Fibroblast of lung (primary cell): ENCODE results near the gene TAOK1. TPM values are rescaled to one million over a fixed set of nuclear protein-coding genes. Genes with fewer than 3 reads are reported as not detected.

ENCODE experiments used
- DNase-seq, 2 donors: peaks; one replicate each; pipeline versions ENCODE4 v3.0.0 to v3.0.0-alpha.2; 2010; ENCODE audit warnings: low read depth in 2 of 2
- H2AFZ ChIP-seq: 2 replicates; pipeline ENCODE4 v1.5.1; 2012; ENCODE audit warnings: low read length, control low read depth, inconsistent platforms
- H3K27ac ChIP-seq: 2 replicates; pipeline ENCODE4 v1.5.1; 2011; ENCODE audit warnings: low read length, control low read depth; ENCODE audit not compliant: insufficient read depth
- H3K27me3 ChIP-seq: 2 replicates; pipeline ENCODE4 v1.5.1; 2011; ENCODE audit warnings: mild to moderate bottlenecking, low read length; ENCODE audit not compliant: control insufficient read depth, insufficient read depth
- H3K36me3 ChIP-seq: 2 replicates; pipeline ENCODE4 v1.5.1; 2011; ENCODE audit warnings: low read length; ENCODE audit not compliant: control insufficient read depth, insufficient read depth
- H3K4me1 ChIP-seq: 2 replicates; pipeline ENCODE4 v1.5.1; 2011; ENCODE audit warnings: low read length; ENCODE audit not compliant: control insufficient read depth, insufficient read depth; ENCODE audit errors: extremely low read depth
- H3K4me2 ChIP-seq: 2 replicates; pipeline ENCODE4 v1.5.1; 2011; ENCODE audit warnings: low read length, control low read depth; ENCODE audit not compliant: insufficient read depth; ENCODE audit errors: extremely low read depth
- H3K4me3 ChIP-seq, 4 experiments: fragments of 200-600 bp in 1 of 4; sonication (generic) in 1 of 4; replicated peaks in 1 of 4; 2 replicates each; pipeline ENCODE4 v1.5.1; 2011 to 2016; ENCODE audit warnings: low read length in 4 of 4, low read depth in 3 of 4, mild to moderate bottlenecking in 3 of 4, control low read depth in 2 of 4, inconsistent platforms in 1 of 4, mixed read lengths in 1 of 4; ENCODE audit not compliant: insufficient read depth in 1 of 4; ENCODE audit errors: control extremely low read depth in 1 of 4
- H3K79me2 ChIP-seq: 2 replicates; pipeline ENCODE4 v1.5.1; 2012; ENCODE audit warnings: mild to moderate bottlenecking, low read length, inconsistent platforms; ENCODE audit not compliant: control insufficient read depth, insufficient read depth
- H3K9ac ChIP-seq: 2 replicates; pipeline ENCODE4 v1.5.1; 2011; ENCODE audit warnings: mild to moderate bottlenecking, low read length, control low read depth; ENCODE audit not compliant: insufficient read depth
- H3K9me3 ChIP-seq: 2 replicates; pipeline ENCODE4 v1.5.1; 2012; ENCODE audit warnings: low read depth, low read length; ENCODE audit not compliant: control insufficient read depth, insufficient read depth
- H4K20me1 ChIP-seq: 2 replicates; pipeline ENCODE4 v1.5.1; 2011; ENCODE audit warnings: low read length; ENCODE audit not compliant: control insufficient read depth, insufficient read depth; ENCODE audit errors: extremely low read depth
- CTCF ChIP-seq, 2 donors: IDR thresholded peaks in 1 of 2; conservative IDR thresholded peaks in 1 of 2; 1 replicate in 1 of 2; 2 replicates in 1 of 2; pipeline ENCODE4 v1.5.1; 2011 to 2012; ENCODE audit warnings: low read length in 2 of 2, control low read depth in 1 of 2, inconsistent platforms in 1 of 2, low read depth in 1 of 2, mild to moderate bottlenecking in 1 of 2
- EZH2 ChIP-seq: IDR thresholded peaks from 2 replicates; pipeline ENCODE4 v1.5.1; 2012; ENCODE audit warnings: low read length, control low read depth, mild to moderate bottlenecking; ENCODE audit errors: missing control alignments
- polyA plus RNA-seq, 2 donors: library from polyadenylated mRNA; depleted of rRNA in 1 of 2; stranded (reverse) in 1 of 2; unstranded in 1 of 2; fragments of >200 nt; gene quantifications; 2 replicates each; pipeline ENCODE4 v1.2.1, GENCODE V29; 2011 to 2012; ENCODE audit warnings: missing spikeins in 1 of 2
- total RNA-seq: library from RNA; depleted of rRNA; stranded (reverse); fragments of >200 nt; gene quantifications from 2 replicates; pipeline ENCODE4 v1.2.1, GENCODE V29; 2014

Gene TAOK1
- total and polyA plus RNA-seq, 2 donors (not counting 1 experiment from before 2014, with no cell fraction given) = 35.1 to 62.8 TPM

GRCh38 chr17:29396066-29396465, 5.9 kb downstream of the TAOK1 start:
- TF ChIP-seq EZH2 (no peak), CTCF (conservative IDR thresholded peaks at IDR 0.05 in 1 of 2, IDR thresholded peaks at IDR 0.05 in 1 of 2; ENCODE audit: low read depth in 1 of 2, low read length in 2 of 2) (no peak)
- H3K4me3 ChIP-seq = no peak overlapping the region

GRCh38 chr17:29399634-29400033, 9.5 kb downstream of the TAOK1 start:
- no peak overlapping the region for H2AFZ ChIP-seq
- H3K4me2 ChIP-seq = no peak overlapping the region
- no peaks in the 10 kb centered on the region for H3K27me3 ChIP-seq
- H3K9me3 ChIP-seq = no peaks in the 10 kb centered on the region
- DNase-seq = no peak
- no peaks in the 10 kb centered on the region for H3K36me3 ChIP-seq
- H3K4me1 ChIP-seq = no peaks in the 10 kb centered on the region
- no peak overlapping the region for H3K4me3 ChIP-seq
- H3K79me2 ChIP-seq = peaks cover 94% of the 10 kb centered on the region
- no peak overlapping the region for H3K27ac ChIP-seq
- TF ChIP-seq CTCF (conservative IDR thresholded peaks at IDR 0.05 in 1 of 2, IDR thresholded peaks at IDR 0.05 in 1 of 2; ENCODE audit: low read depth in 1 of 2, low read length in 2 of 2) (no peak), EZH2 (no peak)
- peaks cover 2% of the 10 kb centered on the region for H4K20me1 ChIP-seq
- H3K9ac ChIP-seq = no peak overlapping the region

More at GRCh38 chr17:29396066-29396465, 5.9 kb downstream of the TAOK1 start:
- no peak for DNase-seq
- Histone ChIP-seq H3K27ac (no peak overlapping the region), H3K36me3 (no peaks in the 10 kb centered on the region), H3K4me2 (no peak overlapping the region), H2AFZ (no peak overlapping the region), H3K9me3 (no peaks in the 10 kb centered on the region), H4K20me1 (no peaks in the 10 kb centered on the region), H3K79me2 (peaks cover 94% of the 10 kb centered on the region), H3K27me3 (no peaks in the 10 kb centered on the region), H3K9ac (no peak overlapping the region), H3K4me1 (peaks cover 6% of the 10 kb centered on the region)

- Histone ChIP-seq H3K36me3 (no peaks in the 10 kb centered on the region), H3K27ac (no peak overlapping the region), H3K4me2 (no peak overlapping the region), H3K4me1 (no peaks in the 10 kb centered on the region), H4K20me1 (peaks cover 3% of the 10 kb centered on the region), H3K9me3 (no peaks in the 10 kb centered on the region), H2AFZ (no peak overlapping the region), H3K4me3 (no peak overlapping the region), H3K79me2 (peaks cover 91% of the 10 kb centered on the region), H3K27me3 (no peaks in the 10 kb centered on the region), H3K9ac (no peak overlapping the region)
- no peak for DNase-seq
- TF ChIP-seq CTCF (conservative IDR thresholded peaks at IDR 0.05 in 1 of 2, IDR thresholded peaks at IDR 0.05 in 1 of 2; ENCODE audit: low read depth in 1 of 2, low read length in 2 of 2) = no peak
- no peak for TF ChIP-seq EZH2
These were observed 10.7 kb downstream of the TAOK1 start for GRCh38 chr17:29400818-29401217.
